ENCODE measurements around the gene SEM1. TPM values are rescaled to one million over a fixed set of nuclear protein-coding genes. Genes with fewer than 3 reads are reported as not detected.

SEM1 gene
- total RNA-seq, 6 experiments from 2014 or later, result 35.0 to 87.7 (median 45.9) TPM

GRCh38 chr7:96640054-96640453, 69.6 kb downstream of the SEM1 start:
- H3K27me3 Mint-ChIP-seq (ENCODE audit: insufficient read depth), result no peaks in the 10 kb centered on the region
- H3K27ac Mint-ChIP-seq, result no peak overlapping the region
- H3K4me1 Mint-ChIP-seq (ENCODE audit: low read depth), result peaks cover 4% of the 10 kb centered on the region; the same call in 1 of the 2 replicates
- no peaks in the 10 kb centered on the region for H3K9me3 Mint-ChIP-seq
- no peak for DNase-seq
- H3K4me3 Mint-ChIP-seq, result no peak overlapping the region
- TF ChIP-seq CTCF (IDR thresholded peaks at IDR 0.05), result no peak
- no peaks in the 10 kb centered on the region for H3K36me3 Mint-ChIP-seq (ENCODE audit: low read depth)

All from HFFc6 (cell line).